ENCODE data around the gene ANLN.
"Not testable (repeated sequence)": the region's sequence is repeated elsewhere in the genome, so short reads cannot be mapped to it uniquely, and the experiment has no call there.

Gene ANLN

GRCh38 chr7:36415144-36415543, 25.5 kb downstream of the ANLN start:
- DNase-seq = no peak

GRCh38 chr7:36416251-36416650, 26.6 kb downstream of the ANLN start:
- DNase-seq = no peak

GRCh38 chr7:36420307-36420706, 30.6 kb downstream of the ANLN start:
- DNase-seq = no peak

GRCh38 chr7:36422072-36422471, 32.4 kb downstream of the ANLN start:
- no peak for DNase-seq

GRCh38 chr7:36423633-36424032, 34.0 kb downstream of the ANLN start:
- DNase-seq = no peak

GRCh38 chr7:36430186-36430585, 40.5 kb downstream of the ANLN start:
- no peak for DNase-seq

- no peak for DNase-seq
Observed at GRCh38 chr7:36430881-36431280, 41.2 kb downstream of the ANLN start.

- DNase-seq = no peak
Observed at GRCh38 chr7:36438211-36438610, 48.5 kb downstream of the ANLN start.

GRCh38 chr7:36439624-36440023, 50.0 kb downstream of the ANLN start:
- no peak for DNase-seq

- DNase-seq = no peak
Observed at GRCh38 chr7:36440880-36441279, 51.2 kb downstream of the ANLN start.

- no peak for DNase-seq
Observed at GRCh38 chr7:36441344-36442022, 51.8 kb downstream of the ANLN start.

GRCh38 chr7:36448781-36449379, 59.2 kb downstream of the ANLN start:
- DNase-seq = no peak

GRCh38 chr7:36449685-36450084, 60.0 kb downstream of the ANLN start:
- no peak for DNase-seq

GRCh38 chr7:36453769-36454168, 64.1 kb downstream of the ANLN start:
- DNase-seq = no peak

- no peak for DNase-seq
Observed at GRCh38 chr7:36455646-36456045, 66.0 kb downstream of the ANLN start.

GRCh38 chr7:36456138-36456537, 66.5 kb downstream of the ANLN start:
- DNase-seq = no peak

- no peak for DNase-seq
Observed at GRCh38 chr7:36456548-36456947, 66.9 kb downstream of the ANLN start.

- DNase-seq = no peak
Observed at GRCh38 chr7:36459236-36459960, 69.7 kb downstream of the ANLN start.

- DNase-seq = no peak
Observed at GRCh38 chr7:36460811-36461429, 71.3 kb downstream of the ANLN start.

GRCh38 chr7:36462551-36463137, 73.0 kb downstream of the ANLN start:
- no peak for DNase-seq

- no peak for DNase-seq
Observed at GRCh38 chr7:36464271-36464670, 74.6 kb downstream of the ANLN start.

GRCh38 chr7:36466001-36466400, 76.3 kb downstream of the ANLN start:
- not testable (repeated sequence) for DNase-seq

GRCh38 chr7:36468370-36469101, 78.9 kb downstream of the ANLN start:
- no peak for DNase-seq
